NT2/D1 (cell line): Measurements from ENCODE around the gene UBASH3B.

Source experiments
- YY1 ChIP-seq: IDR thresholded peaks from 2 replicates; pipeline ENCODE4 v1.6.1; 2011; ENCODE audit not compliant: insufficient read length, insufficient read depth
- ZNF274 ChIP-seq: IDR thresholded peaks from 2 replicates; pipeline ENCODE4 v1.6.1; 2011; ENCODE audit warnings: mild to moderate bottlenecking, low read depth, low read length

GRCh38 chr11:122632181-122632824, 23.2 kb upstream of the UBASH3B start:
- TF ChIP-seq YY1: no peak
- no peak for TF ChIP-seq ZNF274
